ENCODE data around the gene CDK8.

DNA sequence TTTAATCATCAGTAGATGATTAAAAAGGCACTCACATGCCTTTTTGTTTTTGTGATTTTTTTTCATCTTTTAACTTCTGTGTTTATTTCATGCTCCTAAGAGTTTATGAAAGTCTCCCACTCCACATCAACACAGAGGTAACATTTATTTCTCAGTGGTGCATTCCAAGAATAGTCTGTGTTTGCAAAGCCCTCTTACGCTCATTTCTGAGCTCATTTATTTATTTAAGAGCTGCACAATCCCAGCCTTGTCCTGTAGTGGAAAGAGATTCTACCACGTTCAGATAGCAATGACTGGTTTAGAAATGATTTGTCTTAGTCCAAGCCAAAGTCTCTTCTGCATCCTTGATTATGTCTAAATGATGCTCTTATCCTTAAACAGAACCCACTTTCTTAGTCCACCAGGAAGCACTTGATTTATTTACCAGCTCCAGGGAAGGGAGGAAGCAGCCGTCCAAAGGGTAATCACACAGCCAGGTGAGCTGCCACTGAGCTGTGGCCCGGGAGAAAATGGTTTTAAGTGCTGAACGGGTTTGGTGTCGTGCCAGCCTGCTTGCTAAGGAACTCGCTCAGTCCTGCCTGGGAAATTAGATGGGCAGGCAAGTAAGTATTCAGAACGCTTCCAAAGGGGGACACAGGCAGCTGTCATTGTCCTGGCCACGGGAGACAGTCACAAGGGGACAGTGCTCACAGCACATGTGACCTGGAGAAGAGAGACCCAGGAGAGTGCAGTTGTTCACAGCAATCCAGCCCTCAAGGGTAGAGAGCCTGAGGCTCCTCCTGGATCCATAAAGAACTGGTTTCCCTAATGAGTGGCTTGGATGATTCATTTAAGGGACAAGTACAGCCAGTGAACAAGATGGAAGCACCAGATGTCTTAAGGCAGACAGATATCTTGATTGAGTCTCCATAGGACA lies 171.8 kb downstream of the CDK8 start:
- TF ChIP-seq EZH2 (IDR thresholded peaks at IDR 0.05; ENCODE audit: low read depth, unreplicated experiment) (no peak), EZH2phosphoT487 (IDR thresholded peaks at IDR 0.05; ENCODE audit: unreplicated experiment) (no peak), CREB1 (CRISPR knock-in tag; IDR thresholded peaks at IDR 0.05; ENCODE audit: low read depth) (no peak), STAT1 (IDR thresholded peaks at IDR 0.05; ENCODE audit: unreplicated experiment) (no peak)
- TF ChIP-seq, protein P1, sequence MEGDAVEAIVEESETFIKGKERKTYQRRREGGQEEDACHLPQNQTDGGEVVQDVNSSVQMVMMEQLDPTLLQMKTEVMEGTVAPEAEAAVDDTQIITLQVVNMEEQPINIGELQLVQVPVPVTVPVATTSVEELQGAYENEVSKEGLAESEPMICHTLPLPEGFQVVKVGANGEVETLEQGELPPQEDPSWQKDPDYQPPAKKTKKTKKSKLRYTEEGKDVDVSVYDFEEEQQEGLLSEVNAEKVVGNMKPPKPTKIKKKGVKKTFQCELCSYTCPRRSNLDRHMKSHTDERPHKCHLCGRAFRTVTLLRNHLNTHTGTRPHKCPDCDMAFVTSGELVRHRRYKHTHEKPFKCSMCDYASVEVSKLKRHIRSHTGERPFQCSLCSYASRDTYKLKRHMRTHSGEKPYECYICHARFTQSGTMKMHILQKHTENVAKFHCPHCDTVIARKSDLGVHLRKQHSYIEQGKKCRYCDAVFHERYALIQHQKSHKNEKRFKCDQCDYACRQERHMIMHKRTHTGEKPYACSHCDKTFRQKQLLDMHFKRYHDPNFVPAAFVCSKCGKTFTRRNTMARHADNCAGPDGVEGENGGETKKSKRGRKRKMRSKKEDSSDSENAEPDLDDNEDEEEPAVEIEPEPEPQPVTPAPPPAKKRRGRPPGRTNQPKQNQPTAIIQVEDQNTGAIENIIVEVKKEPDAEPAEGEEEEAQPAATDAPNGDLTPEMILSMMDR (conservative IDR thresholded peaks at IDR 0.05; ENCODE audit: low read depth in 2 of 2), result no peak
- TF ChIP-seq, protein P2, sequence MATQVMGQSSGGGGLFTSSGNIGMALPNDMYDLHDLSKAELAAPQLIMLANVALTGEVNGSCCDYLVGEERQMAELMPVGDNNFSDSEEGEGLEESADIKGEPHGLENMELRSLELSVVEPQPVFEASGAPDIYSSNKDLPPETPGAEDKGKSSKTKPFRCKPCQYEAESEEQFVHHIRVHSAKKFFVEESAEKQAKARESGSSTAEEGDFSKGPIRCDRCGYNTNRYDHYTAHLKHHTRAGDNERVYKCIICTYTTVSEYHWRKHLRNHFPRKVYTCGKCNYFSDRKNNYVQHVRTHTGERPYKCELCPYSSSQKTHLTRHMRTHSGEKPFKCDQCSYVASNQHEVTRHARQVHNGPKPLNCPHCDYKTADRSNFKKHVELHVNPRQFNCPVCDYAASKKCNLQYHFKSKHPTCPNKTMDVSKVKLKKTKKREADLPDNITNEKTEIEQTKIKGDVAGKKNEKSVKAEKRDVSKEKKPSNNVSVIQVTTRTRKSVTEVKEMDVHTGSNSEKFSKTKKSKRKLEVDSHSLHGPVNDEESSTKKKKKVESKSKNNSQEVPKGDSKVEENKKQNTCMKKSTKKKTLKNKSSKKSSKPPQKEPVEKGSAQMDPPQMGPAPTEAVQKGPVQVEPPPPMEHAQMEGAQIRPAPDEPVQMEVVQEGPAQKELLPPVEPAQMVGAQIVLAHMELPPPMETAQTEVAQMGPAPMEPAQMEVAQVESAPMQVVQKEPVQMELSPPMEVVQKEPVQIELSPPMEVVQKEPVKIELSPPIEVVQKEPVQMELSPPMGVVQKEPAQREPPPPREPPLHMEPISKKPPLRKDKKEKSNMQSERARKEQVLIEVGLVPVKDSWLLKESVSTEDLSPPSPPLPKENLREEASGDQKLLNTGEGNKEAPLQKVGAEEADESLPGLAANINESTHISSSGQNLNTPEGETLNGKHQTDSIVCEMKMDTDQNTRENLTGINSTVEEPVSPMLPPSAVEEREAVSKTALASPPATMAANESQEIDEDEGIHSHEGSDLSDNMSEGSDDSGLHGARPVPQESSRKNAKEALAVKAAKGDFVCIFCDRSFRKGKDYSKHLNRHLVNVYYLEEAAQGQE (IDR thresholded peaks at IDR 0.05; ENCODE audit: unreplicated experiment), result no peak

Data from GM23338 (cell line).